Measurements from ENCODE around the gene MAMDC2.

Gene MAMDC2

GRCh38 chr9:70043689-70044489 is at the start of gene MAMDC2:
Gene MAMDC2, plus strand, starts transcription at chr9:70043848. Its CDS starts 350 bp downstream, at chr9:70044198.
- no peak for TF ChIP-seq CTCF (conservative IDR thresholded peaks at IDR 0.05)
- H3K27ac ChIP-seq, result no peak within 1 kb of the TSS

GRCh38 chr9:69995846-69996245 is 47.8 kb upstream of the MAMDC2 start:
- TF ChIP-seq CTCF (conservative IDR thresholded peaks at IDR 0.05), result no peak
- no peak overlapping the region for H3K27ac ChIP-seq

- no peak overlapping the region for H3K27ac ChIP-seq
- no peak for TF ChIP-seq CTCF (conservative IDR thresholded peaks at IDR 0.05)
Observed at GRCh38 chr9:69996967-69997366, 46.7 kb upstream of the MAMDC2 start.

- TF ChIP-seq CTCF (conservative IDR thresholded peaks at IDR 0.05), result no peak
- no peak overlapping the region for H3K27ac ChIP-seq
Observed at GRCh38 chr9:69997524-69997923, 46.1 kb upstream of the MAMDC2 start.

GRCh38 chr9:69999315-69999714 is 44.3 kb upstream of the MAMDC2 start:
- H3K27ac ChIP-seq, result no peak overlapping the region
- TF ChIP-seq CTCF (conservative IDR thresholded peaks at IDR 0.05), result no peak

- no peak for TF ChIP-seq CTCF (conservative IDR thresholded peaks at IDR 0.05)
- no peak overlapping the region for H3K27ac ChIP-seq
Observed at GRCh38 chr9:70000469-70000868, 43.2 kb upstream of the MAMDC2 start.

- TF ChIP-seq CTCF (conservative IDR thresholded peaks at IDR 0.05), result no peak
- H3K27ac ChIP-seq, result no peak overlapping the region
Observed at GRCh38 chr9:70003901-70004714, 39.5 kb upstream of the MAMDC2 start.

Data from VCaP (cell line).